Measurements from ENCODE around the gene MICAL3.
"Not testable (repeated sequence)": the region's sequence is repeated elsewhere in the genome, so short reads cannot be mapped to it uniquely, and the experiment has no call there.

Gene MICAL3

DNA sequence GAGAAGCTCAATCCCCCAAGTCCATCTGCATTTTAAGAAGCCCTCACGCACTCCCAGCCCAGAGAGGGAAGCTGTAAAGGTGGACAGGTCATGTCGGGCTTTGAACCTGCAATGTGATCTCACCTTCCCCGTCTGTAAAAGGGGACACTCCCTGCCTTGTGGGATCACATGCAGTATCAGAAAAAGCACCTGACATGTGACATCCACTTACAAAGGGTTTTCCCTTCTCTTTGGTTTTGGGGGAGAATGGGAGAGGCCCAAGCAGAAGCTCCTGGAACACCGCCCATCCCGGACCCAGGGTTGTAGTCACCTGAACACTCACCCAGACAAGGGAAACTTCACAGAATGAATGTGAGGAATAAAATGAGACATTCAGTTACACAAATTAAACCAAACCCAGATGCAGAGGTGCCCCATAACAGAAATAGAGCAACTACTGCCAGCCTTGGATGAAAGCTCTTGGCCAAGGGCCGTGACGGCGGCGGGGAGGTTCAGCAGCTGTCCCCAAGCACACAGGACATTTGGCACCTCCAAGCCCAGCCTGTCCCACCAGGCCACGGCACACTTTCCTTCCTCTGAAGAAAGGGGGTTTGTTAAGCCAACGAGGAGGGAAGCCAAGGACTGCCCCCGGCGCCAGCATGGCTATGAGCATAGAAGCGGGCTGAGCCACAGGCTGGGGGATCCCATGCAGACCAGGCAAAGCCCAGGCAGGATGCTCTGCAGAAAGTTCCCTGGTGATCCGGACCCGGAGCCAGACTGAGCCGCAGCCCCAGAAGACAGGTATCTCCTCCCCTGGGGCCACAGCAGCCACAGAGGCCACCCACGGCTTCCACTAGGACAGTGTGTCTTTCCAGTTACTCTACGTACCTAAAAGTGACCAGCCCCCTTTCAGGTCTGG is 253.9 kb downstream of the MICAL3 start:
- DNase-seq, result peak in 1 of 3 donors; percentile 27

GRCh38 chr22:17769716-17770082 is 254.7 kb downstream of the MICAL3 start:
- no peak for DNase-seq

GRCh38 chr22:17769013-17769715 is 255.2 kb downstream of the MICAL3 start:
- peak; percentile 67 to 77 (median 70) for DNase-seq

- peak; percentile 65 to 77 (median 74) for DNase-seq
Measured at GRCh38 chr22:17767233-17768065, 256.9 kb downstream of the MICAL3 start.

DNA sequence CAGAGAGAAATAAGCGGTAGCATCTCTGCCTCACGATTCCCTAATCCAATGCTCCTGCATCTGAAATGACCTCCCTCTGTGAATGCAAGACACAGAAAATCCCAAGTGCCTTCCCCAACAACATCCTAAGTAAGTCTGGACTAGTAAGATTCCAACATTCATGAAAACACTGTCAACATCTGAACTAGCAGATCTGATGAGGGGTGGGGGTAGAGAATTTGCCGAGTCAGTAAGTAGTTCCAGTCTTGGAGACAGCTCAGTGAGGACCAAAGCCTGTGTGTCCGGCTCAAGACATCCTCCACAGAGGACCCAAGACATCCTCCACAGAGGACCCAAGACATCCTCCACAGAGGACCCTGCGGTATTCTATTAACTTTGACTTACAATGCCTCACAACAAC is 259.5 kb downstream of the MICAL3 start:
- not testable (repeated sequence) for DNase-seq

GRCh38 chr22:17764036-17764435 is 260.3 kb downstream of the MICAL3 start:
- no peak for DNase-seq

DNA sequence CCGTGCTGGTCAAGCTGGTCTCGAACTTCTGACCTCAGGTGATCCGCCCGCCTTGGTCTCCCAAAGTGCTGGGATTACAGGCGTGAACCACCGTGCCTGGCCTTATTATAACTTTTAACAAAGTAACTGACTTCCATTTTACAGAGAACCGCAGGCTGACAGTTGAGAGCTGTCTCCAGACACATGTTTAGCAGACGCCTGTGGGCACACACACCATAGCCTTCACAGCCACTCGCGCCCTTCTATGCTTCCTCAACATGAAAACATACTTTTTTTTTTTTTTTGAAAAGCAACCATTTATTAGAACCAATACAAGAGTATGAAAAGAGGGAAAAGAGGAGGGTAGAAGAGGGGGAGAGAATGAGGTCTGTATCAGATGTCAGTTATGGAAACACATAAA is 260.9 kb downstream of the MICAL3 start:
- not testable (repeated sequence) for DNase-seq

DNA sequence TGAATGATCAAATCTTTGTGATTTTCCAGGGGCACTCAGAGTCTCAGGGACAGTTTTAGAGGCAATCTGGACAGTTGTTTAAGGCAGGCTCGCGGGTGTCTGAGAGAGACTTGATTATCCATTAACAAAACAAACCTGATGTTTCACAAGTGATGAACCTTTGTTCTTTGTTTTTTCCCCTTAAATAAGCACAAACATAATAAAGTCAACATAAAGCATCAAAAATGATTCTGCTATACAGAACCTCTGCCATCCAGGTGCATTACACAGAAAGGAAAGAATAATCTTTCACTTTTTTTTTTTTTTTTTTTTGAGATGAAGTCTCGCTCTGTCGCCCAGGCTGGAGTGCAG is 263.2 kb downstream of the MICAL3 start:
- DNase-seq, result no peak

DNA sequence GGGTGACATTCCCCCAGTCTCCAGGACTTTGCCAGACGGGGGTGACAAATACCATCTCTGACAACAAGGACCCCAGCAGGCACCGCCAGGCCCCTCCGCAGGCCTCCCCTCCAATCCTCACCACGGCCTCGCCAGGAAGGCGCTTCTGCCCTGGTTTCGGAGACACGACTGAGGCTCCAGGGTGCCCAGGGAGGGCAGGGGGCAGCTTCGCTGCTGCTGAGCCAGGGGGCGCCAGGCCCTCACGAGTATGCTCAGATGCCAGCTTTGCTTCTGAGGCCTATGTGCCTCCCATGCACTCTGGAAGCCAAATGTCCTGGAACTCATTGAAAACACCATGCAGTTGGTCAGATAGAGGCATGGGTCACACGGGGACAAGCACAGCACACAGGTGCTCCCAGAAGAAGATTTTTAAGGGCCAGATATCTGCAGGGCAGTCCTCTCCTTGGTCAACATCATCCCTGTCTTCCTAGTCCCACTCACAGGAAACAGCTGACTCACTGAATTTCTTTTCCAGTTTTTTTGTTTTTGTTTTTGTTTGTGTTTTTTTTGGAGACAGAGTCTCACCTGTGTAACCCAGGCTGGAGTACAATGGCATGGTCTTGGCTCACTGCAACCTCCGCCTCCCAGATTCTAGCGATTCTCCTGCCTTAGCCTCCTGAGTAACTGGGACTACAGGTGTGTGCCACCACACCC is 270.0 kb downstream of the MICAL3 start:
- DNase-seq, result peak in 2 of 3 donors; percentile 53 to 58

- DNase-seq, result peak; percentile 80 to 82 (median 81)
Measured at GRCh38 chr22:17753401-17753989, 270.9 kb downstream of the MICAL3 start.

- DNase-seq, result no peak
Measured at GRCh38 chr22:17751596-17751995, 272.8 kb downstream of the MICAL3 start.

- no peak for DNase-seq
Measured at GRCh38 chr22:17749605-17750395, 274.6 kb downstream of the MICAL3 start.

DNA sequence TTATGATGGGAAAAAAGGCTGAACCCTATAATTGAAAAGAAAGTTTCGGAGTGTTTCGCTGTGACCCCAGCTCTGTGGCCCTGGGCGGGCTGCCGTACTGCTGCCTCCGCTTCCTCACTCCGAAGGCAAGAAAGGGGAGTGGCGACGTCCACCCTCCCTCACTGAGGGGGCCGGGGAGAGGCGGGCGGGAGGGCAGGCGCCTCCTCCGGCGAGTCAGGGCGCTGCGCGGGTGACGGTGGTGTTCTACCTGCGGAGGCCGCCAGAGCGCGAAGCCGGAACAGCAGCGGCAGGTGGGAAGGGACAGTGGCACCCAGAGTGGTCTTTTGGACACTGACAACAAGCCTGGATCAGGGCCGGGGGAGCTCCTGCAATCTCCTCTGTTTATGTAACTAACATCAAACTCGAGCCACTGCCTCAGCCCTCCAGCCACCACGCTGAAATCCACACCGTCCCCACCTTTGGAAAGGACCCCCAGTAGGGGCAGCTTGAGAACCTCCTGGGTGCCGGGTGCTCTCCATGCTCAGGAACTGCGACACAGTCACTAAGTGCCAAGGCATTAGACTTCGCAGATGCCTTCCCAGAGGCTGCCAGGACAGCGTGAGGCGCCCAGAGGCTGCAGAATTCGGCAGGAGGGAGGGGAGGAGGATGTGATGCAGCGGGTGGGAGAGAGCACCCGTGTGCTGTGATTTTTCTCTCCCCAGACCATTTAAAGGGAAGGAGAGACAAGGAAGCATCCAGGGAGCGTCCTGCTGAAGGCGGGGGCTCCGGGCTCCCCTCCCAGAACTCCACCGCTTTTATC is 275.6 kb downstream of the MICAL3 start:
- no peak for DNase-seq

DNA sequence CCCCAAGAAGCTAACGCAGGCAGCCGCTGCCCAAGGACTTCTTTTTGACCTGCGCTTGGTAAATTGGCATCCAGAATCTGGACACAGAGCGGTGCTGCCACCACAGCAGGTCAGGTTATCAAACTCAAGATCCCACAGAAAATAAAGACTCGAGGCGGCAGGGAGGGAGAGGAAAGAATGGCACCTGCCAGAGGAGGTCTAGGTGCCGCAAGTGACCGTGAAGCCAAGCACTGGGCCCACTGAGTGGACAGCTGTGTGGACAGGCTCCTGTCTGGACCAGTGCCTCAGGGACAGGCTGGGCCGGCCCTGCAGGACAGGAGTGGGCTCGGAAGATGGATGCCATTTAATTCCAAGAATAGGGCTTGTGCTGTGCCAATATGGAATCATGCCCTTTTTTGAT is 277.4 kb downstream of the MICAL3 start:
- no peak for DNase-seq

DNA sequence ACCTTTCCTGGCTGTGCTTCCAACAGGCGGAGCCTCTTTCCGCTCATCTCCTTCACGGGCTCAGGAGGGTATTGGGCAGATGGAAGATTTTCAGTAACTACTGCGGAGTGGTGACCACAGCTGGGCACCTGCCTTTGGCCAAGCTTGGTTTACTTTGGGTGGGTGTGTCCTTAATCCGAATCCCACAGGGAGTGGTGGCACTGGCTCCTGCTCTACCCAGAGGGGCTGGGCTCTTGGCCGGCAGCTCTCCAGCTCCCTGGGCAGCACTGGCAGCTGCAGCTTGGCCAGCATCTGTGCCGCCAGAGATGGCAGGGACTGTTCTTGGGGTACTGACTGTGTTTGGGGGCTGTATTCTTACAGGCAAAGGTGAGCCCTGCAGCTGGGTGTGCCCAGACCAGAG is 279.9 kb downstream of the MICAL3 start:
- DNase-seq, result no peak

- DNase-seq, result no peak
Measured at GRCh38 chr22:17743661-17744411, 280.5 kb downstream of the MICAL3 start.

DNA sequence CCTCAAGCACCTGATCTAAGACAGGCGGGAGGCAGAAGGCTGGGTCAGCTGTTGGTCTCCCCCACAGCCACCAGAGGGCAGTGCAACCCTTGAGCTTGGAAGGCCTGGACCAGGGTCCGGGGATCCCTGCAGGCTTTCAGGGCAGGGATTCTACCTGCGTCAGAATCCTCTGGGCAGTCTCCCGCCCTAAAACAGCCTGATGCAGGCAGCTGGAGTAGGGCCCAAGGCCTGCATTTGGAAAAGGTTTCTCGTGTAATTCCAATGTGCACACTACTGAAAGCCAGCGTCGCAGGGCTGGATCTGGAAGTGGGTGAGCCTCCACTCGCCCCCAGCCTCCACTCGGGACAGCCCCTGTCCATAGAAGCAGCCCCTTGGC is 281.8 kb downstream of the MICAL3 start:
- DNase-seq, result peak; percentile 66 to 80 (median 74)

DNA sequence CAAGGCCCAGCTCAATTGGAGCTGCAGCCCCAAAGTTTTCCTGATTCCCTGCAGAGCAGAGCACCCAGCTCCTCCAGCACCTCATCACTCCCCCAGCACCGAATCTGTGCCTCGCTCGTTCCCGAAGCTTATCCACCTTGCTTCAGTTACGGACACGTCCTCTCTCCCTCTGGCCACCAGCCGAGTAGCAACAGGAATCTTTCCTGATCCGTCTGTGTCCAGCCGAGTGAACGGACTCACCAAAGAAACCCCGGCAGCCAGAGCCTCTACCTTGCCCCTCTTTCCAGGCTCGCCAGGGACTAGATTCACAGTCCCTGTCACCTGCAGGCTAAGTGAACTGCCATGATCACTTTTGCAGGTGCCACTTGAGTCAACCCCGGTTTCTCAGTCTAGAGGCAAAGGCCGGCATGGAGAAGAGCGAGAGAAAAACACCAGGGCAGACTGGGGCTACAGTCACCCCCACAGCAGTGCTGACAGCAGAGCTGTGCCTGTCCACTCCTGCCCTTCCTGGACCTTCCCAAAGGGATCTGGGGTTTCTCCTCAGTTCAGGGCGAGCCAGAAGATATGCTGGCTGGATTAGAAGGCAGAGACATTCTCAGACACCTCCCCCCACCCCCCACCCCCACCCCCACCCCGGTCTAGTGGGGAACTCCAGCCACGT is 282.4 kb downstream of the MICAL3 start:
- DNase-seq, result no peak

Data from suppressor macrophage treated with lipopolysaccharide for 1 hour (primary cell).